GM19238 (cell line): ENCODE data around the gene RPTOR.

Experiments used
- DNase-seq: peaks from one replicate; pipeline ENCODE4 v3.0.0; 2011; ENCODE audit warnings: low spot score; ENCODE audit not compliant: insufficient read length

The RPTOR gene

GRCh38 chr17:80664217-80664790 lies 119.7 kb downstream of the RPTOR start:
- no peak for DNase-seq

DNA sequence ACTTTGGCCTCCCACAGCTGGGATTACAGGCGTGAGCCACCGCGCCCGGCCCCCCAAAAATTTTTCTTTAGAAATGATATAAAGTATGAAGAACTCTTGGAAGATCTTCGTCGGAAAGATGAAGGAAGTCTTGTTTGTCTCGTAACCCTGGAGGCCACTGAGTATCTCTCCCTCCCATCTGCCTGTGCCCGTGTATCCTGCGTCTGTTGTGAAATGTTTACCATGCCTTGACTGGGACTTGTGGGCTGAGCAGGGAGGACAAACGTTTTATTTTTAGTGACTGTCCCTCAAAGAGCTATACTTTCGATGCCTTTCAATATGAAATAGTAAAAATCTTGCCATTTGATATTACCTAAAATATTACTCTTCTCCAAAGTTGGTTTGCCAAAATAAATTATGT lies 121.2 kb downstream of the RPTOR start:
- DNase-seq: no peak

- DNase-seq: no peak
Measured at GRCh38 chr17:80666867-80667266, 122.2 kb downstream of the RPTOR start.

GRCh38 chr17:80667462-80668277 lies 123.0 kb downstream of the RPTOR start:
- DNase-seq: no peak

DNA sequence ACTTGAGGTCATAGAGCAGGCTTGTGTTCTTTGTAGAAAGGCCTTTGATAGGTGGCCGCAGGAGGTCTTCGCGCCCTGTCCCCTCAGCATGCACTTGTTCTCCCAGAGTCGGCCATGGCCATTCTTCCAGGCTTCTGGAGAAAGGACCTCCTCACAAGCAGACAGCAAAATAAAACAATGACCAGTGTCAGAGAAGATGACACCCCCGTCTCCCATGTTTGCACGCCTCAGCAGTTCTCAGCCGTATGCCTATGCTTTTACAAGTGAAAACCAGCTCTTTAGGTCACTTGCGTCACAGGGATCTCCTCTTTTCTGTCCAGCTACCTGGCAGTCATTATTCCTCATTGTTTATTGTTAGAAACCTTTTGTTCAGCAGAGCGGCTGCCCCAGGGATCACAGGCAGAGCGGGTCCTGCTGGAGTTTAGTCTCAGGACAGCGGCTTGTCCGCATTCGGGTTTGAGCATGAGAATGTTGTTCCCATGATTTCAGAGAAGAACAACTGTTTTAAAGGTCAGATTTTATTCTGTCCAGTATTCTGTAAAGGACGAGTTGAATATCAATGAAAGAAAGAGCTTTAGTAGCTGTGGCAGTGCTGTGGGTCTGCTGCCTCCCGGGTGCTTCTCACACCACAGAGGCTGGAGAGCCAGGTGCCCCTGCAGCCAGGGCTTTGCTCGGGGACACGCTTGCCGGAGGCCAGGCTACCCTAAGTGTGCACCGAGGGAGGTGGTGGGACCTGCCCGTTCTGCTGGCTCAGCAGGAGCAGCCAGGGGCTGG lies 123.9 kb downstream of the RPTOR start:
- no peak for DNase-seq

DNA sequence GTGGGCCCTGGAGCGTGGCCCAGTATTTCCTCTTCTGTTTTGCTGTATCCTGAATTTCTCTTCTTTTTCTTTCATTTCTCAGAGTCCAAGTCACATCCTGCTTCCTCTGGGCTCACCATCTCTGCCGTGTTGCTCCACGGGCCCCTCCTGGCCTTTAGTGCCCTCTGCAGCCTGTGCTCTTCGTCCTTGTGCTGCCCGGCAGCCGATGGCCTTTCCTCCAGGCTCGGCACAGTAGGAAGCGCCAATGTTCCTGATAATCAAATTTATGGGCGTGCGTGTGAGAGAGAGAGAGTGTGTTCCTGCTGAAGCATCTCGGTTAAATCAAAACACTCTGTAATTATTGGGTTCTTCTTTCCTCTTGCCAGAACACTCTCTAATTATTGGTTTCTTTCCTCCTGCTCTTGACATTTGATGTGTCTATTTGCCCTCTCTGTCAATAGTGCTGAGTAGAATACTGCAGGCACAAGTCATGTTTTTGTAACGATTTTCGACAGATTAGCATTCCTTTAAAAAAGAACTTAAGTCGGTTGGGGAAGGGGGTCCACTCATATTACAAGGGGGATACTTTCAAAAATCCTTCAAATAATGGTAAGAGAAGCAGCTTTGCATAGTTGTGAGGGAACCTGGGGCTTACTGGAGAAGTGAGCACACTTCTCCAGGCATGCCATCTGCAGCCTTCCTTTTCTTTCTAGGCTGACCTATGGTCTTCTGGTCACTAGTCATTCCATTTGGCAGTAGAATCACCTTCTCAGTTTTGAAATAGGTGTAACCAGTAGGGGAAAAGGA lies 126.6 kb downstream of the RPTOR start:
- no peak for DNase-seq

DNA sequence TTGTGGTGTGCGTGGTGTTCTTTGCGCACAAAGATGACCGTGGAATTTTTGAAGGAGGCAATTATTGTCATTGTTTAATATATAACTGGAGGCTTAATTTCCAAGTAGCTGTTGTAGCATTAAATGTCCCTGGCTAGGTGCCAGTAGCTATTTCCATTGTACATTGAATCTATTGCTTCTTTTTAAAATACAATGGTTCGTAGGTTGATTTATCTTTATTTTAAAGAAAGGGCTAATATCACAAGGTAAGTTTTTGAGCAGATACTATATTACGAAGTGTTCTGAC lies 127.1 kb downstream of the RPTOR start:
- DNase-seq: no peak

GRCh38 chr17:80673152-80673920 lies 128.7 kb downstream of the RPTOR start:
- no peak for DNase-seq

- DNase-seq: no peak
Measured at GRCh38 chr17:80675438-80676095, 130.9 kb downstream of the RPTOR start.

GRCh38 chr17:80676096-80676466 lies 131.4 kb downstream of the RPTOR start:
- no peak for DNase-seq

- DNase-seq: no peak
Measured at GRCh38 chr17:80676564-80676963, 131.9 kb downstream of the RPTOR start.

DNA sequence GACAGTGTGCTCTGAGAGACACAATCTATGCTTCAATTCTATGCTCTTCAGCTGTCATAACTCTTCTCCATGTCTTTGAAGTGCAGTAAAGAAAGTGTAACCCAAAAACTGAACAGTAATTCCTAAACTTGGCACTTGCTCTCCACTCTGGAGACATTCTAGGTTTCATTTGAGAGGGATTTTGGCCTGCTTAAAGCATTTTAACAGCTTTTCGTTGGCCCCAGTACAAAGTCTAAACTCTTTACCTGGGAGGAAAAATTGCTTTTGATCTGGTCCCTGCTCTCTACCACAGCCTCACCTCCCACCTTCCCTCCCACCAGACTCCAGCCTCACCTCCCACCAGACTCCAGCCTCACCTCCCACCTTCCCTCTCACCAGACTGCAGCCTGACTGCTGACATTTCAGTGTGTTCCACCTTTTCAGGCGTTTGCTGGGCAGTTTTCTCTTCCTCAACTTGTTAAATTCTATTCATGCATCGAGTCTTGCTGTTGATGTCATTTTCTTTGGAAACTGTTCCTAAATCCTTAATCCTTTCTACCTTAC lies 132.6 kb downstream of the RPTOR start:
- no peak for DNase-seq

DNA sequence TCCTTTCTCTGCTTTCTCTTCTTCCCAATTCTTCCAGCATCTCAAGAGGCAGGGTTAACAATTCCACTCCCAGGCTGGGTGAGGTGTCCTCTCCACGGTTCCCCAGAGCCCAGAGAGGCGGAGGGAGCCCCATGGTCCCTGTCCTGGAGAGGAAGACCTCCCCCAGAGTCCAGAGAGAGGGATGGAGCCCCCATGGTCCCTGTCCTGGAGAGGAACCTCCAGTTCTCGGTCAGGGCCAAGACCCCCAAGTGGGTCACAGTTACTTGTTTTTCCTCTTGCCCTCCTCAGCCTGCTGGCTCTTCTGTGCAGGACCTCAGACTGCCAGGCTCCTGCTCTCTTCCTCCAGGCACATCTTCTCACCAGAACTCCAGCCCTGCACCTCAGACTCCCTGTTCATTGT lies 135.2 kb downstream of the RPTOR start:
- DNase-seq: no peak

- no peak for DNase-seq
Measured at GRCh38 chr17:80681215-80681614, 136.6 kb downstream of the RPTOR start.

DNA sequence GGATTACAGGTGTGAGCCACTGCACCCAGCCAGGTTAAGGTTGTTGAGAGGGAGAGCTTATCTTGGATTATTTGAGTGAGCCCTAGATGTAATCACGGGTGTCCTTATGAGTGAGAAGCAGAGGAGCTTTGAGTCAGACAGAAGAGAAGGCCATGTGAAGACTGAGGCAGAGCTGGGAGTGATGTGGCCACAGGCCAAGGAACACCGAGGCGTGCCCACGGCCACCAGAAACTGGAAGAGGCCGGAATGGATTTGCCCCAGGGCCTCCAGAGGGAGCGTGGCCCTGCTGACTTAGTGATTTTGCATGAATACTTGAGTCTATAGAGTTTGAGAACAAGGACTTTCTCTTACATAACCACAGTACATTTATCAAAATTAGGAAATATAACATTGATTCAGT lies 137.7 kb downstream of the RPTOR start:
- DNase-seq: no peak

GRCh38 chr17:80683625-80684104 lies 139.0 kb downstream of the RPTOR start:
- no peak for DNase-seq

DNA sequence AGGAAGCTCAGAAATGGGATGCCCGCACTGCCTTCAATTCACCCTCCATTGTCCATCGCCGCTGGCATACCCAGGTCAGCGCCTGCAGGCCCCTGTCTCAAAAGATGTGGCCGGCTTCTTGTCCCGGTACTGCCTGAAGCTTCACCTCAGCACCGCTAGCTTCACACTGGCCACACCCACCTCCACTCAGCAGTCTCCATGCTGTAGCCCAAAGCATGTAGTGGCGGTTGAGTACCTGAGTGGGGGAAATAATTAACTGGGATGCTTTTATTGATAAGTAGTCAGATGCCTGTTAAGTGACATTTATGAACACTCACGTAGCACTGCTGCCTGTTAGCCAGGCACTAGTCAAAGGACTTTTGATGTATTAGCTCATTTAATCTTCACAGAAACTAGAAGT lies 143.2 kb downstream of the RPTOR start:
- no peak for DNase-seq

- DNase-seq: no peak
Measured at GRCh38 chr17:80689129-80689619, 144.5 kb downstream of the RPTOR start.

DNA sequence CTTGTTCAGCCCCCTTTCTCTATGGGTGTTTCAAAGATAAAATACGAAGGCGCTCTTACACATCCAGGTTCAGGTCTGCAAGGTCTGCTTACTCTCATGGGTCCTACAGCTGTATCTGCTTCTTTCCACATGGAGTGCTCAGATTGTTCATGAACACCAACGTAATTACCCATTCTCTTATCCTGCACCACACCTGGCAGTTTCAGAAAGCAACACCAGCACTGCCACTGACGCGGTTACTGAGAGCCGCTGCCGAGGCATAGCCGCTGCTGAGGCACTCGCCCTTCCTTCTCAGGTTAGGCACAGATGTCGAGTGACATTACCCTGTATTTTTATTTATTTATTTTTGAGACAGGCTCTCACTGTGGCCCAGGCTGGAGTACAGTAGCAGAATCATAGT lies 147.1 kb downstream of the RPTOR start:
- no peak for DNase-seq

DNA sequence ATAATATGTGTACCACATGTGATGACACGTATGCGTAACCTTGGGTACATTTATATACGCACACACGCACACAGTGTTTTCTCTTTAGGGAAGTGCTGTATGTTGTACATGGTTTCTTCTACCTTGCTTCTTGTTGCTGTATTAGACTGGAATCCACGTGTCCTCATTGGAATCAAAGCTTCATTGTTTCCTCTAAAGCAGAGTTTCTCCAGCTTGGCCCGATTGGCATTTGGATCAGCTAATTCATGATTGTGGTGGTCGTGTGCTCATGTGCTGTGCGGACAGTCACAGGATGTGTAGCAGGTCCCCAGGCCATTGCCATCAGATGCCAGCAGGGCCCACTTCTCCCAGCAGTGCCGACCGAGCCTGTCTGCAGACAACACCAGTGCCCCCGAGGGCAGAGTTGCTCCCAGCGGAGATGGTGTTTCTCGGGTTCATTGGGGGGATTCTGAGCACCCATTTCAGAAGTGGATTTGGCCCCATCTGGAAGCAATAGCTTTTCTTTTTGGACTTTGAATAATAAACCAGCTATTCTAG lies 148.4 kb downstream of the RPTOR start:
- DNase-seq: no peak
